HTR-8/SVneo (cell line): Measurements from ENCODE around the gene PP2D1.
A peak's percentile ranks its signal among the peaks of the same experiment; 100 is the strongest.
"Not testable (repeated sequence)": the region's sequence is repeated elsewhere in the genome, so short reads cannot be mapped to it uniquely, and the experiment has no call there.

ENCODE experiments used
- DNase-seq: peaks from one replicate; pipeline ENCODE4 v3.0.0; 2011; ENCODE audit warnings: low spot score, mixed read lengths; ENCODE audit not compliant: insufficient read length
- FAIRE-seq: peaks from 2 replicates; lab custom pipeline; 2011; peaks lifted over from hg19 to GRCh38; lab: Jason Lieb, UNC

The PP2D1 gene

GRCh38 chr3:20040548-20041196, 28.6 kb upstream of the PP2D1 start:
- peak; percentile 42 for DNase-seq
- no peak for FAIRE-seq

GRCh38 chr3:20039765-20040547, 27.9 kb upstream of the PP2D1 start, which contains the start of gene KAT2B:
Gene KAT2B (plus strand): TSS chr3:20040446. CDS start chr3:20040478, 32 bp downstream.
- peak; percentile 69 for DNase-seq
- peak; percentile 13 for FAIRE-seq

- FAIRE-seq (no peak), DNase-seq (no peak)
Measured at GRCh38 chr3:20039466-20039764, 27.4 kb upstream of the PP2D1 start.

- no peak for DNase-seq
- no peak for FAIRE-seq
Measured at GRCh38 chr3:20038699-20039465, 26.8 kb upstream of the PP2D1 start.

- no peak for FAIRE-seq
- DNase-seq = no peak
Measured at GRCh38 chr3:20037255-20037996, 25.4 kb upstream of the PP2D1 start.

GRCh38 chr3:20035019-20035418, 23.0 kb upstream of the PP2D1 start:
- DNase-seq = no peak
- FAIRE-seq = no peak

GRCh38 chr3:20031939-20032338, 19.9 kb upstream of the PP2D1 start:
- not testable (repeated sequence) for FAIRE-seq, DNase-seq

GRCh38 chr3:20028905-20029331, 16.9 kb upstream of the PP2D1 start:
- DNase-seq (no peak), FAIRE-seq (no peak)

- DNase-seq = no peak
- no peak for FAIRE-seq
Measured at GRCh38 chr3:20027136-20027535, 15.1 kb upstream of the PP2D1 start.

GRCh38 chr3:20023623-20024405, 11.8 kb upstream of the PP2D1 start:
- FAIRE-seq = no peak

GRCh38 chr3:20022954-20023622, 11.0 kb upstream of the PP2D1 start:
- DNase-seq (no peak), FAIRE-seq (no peak)

More at GRCh38 chr3:20023623-20024405, 11.8 kb upstream of the PP2D1 start:
- no peak for DNase-seq

- FAIRE-seq, DNase-seq: not testable (repeated sequence)
Measured at GRCh38 chr3:20016076-20016475, 4.0 kb upstream of the PP2D1 start.

GRCh38 chr3:20015525-20015924, 3.5 kb upstream of the PP2D1 start:
- DNase-seq = no peak
- no peak for FAIRE-seq

- FAIRE-seq (no peak), DNase-seq (no peak)
Measured at GRCh38 chr3:20013396-20013795, 1.3 kb upstream of the PP2D1 start.

- FAIRE-seq (no peak), DNase-seq (no peak)
Measured at GRCh38 chr3:20008646-20009045, 3.4 kb downstream of the PP2D1 start.

GRCh38 chr3:20007960-20008359, 4.1 kb downstream of the PP2D1 start:
- DNase-seq = no peak
- no peak for FAIRE-seq

GRCh38 chr3:20001932-20002331, 10.1 kb downstream of the PP2D1 start:
- FAIRE-seq = no peak
- no peak for DNase-seq

GRCh38 chr3:19997502-19997901, 14.6 kb downstream of the PP2D1 start:
- DNase-seq (no peak), FAIRE-seq (no peak)

GRCh38 chr3:19994796-19995195, 17.3 kb downstream of the PP2D1 start:
- FAIRE-seq (no peak), DNase-seq (no peak)
